Neural cell (in vitro differentiated cells): ENCODE data around the gene SETSIP.

Source experiments
- CTCF ChIP-seq: fragments of 450-650 bp; IDR thresholded peaks from 2 replicates; pipeline ENCODE4 v1.5.1; 2014; ENCODE audit warnings: antibody characterized with exemption, mild to moderate bottlenecking, moderate library complexity; ENCODE audit not compliant: poor library complexity, severe bottlenecking
- EP300 ChIP-seq: fragments of 450-650 bp; conservative IDR thresholded peaks from 2 replicates; pipeline ENCODE4 v1.6.1; 2014; ENCODE audit warnings: antibody characterized with exemption, mild to moderate bottlenecking, moderate library complexity; ENCODE audit not compliant: poor library complexity, severe bottlenecking
- POLR2AphosphoS5 ChIP-seq: IDR thresholded peaks from 2 replicates; pipeline ENCODE4 v1.6.1; 2012

GRCh38 chr1:92066321-92066720 lies 8.9 kb downstream of the SETSIP start:
- TF ChIP-seq CTCF (no peak), EP300 (no peak), POLR2AphosphoS5 (no peak)
